Ascending aorta (tissue), 2 donors: ENCODE data around the gene PHACTR3. TPM values are rescaled to one million over a fixed set of nuclear protein-coding genes. Genes with fewer than 3 reads are reported as not detected.
A peak's percentile ranks its signal among the peaks of the same experiment; 100 is the strongest.

Source experiments
- DNase-seq, 2 donors: peaks; one replicate each; pipeline ENCODE4 v3.0.0-alpha.2; 2019; ENCODE audit warnings: low spot score in 2 of 2
- H3K27ac ChIP-seq, 2 donors: fragments of 200-600 bp; sonication (generic); one replicate each; pipeline ENCODE4 v1.5.1; 2016 to 2017; ENCODE audit warnings: mild to moderate bottlenecking in 1 of 2
- H3K27me3 ChIP-seq: fragments of 200-600 bp; sonication (generic); one replicate; pipeline ENCODE4 v1.5.1; 2017
- H3K36me3 ChIP-seq, 2 donors: fragments of 200-600 bp; sonication (generic); one replicate each; pipeline ENCODE4 v1.5.1; 2016
- H3K4me1 ChIP-seq, 2 donors: fragments of 200-600 bp; sonication (generic); one replicate each; pipeline ENCODE4 v1.5.1; 2016 to 2017; ENCODE audit warnings: mild to moderate bottlenecking in 1 of 2
- H3K4me3 ChIP-seq, 2 donors: fragments of 200-600 bp; sonication (generic); one replicate each; pipeline ENCODE4 v1.5.1; 2016 to 2017; ENCODE audit warnings: mild to moderate bottlenecking in 1 of 2
- H3K9me3 ChIP-seq, 2 donors: fragments of 200-600 bp; sonication (generic); one replicate each; pipeline ENCODE4 v1.5.1; 2016
- CTCF ChIP-seq, 3 experiments: fragments of 200-600 bp in 2 of 3; fragments of 450-650 bp in 1 of 3; sonication (generic) in 2 of 3; IDR thresholded peaks; one replicate each; pipeline ENCODE4 v1.5.1; 2016 to 2019; ENCODE audit warnings: antibody characterized with exemption in 3 of 3, mild to moderate bottlenecking in 1 of 3, moderate library complexity in 1 of 3
- intact Hi-C: fragments of 100-400 bp; cut with DNase I; formaldehyde crosslinking; loops from one replicate; pipeline ENCODE4 v1.15.1; 2023
- total RNA-seq: library from RNA; depleted of rRNA; stranded (reverse); fragments of >200 nt; gene quantifications from one replicate; pipeline ENCODE4 v1.1.0, GENCODE V29; 2016

PHACTR3 gene
- total RNA-seq, 1 donor from 2014 or later, result not detected

GRCh38 chr20:59566631-59567524 is 37.5 kb upstream of the PHACTR3 start:
- no peaks in the 10 kb centered on the region for H3K9me3 ChIP-seq
- intact Hi-C loops, result no loop called here
- H3K27me3 ChIP-seq, result peaks cover 2% of the 10 kb centered on the region
- peak in 1 of 2 donors; percentile 28 for DNase-seq
- TF ChIP-seq CTCF (IDR thresholded peaks at IDR 0.05), result no peak
- no peaks in the 10 kb centered on the region for H3K4me1 ChIP-seq
- H3K36me3 ChIP-seq, result no peaks in the 10 kb centered on the region
- no peak overlapping the region for H3K27ac ChIP-seq
- no peak overlapping the region for H3K4me3 ChIP-seq

- Histone ChIP-seq H3K36me3 (no peaks in the 10 kb centered on the region), H3K4me1 (no peaks in the 10 kb centered on the region), H3K27ac (no peak overlapping the region), H3K27me3 (peaks cover 6% of the 10 kb centered on the region), H3K4me3 (no peak overlapping the region), H3K9me3 (no peaks in the 10 kb centered on the region)
- intact Hi-C loops, result no loop called here
- DNase-seq, result peak in 1 of 2 donors; percentile 19
- no peak for TF ChIP-seq CTCF (IDR thresholded peaks at IDR 0.05)
Observed at GRCh38 chr20:59567585-59568508, 36.5 kb upstream of the PHACTR3 start.

GRCh38 chr20:59568509-59569024 is 35.8 kb upstream of the PHACTR3 start:
- no peaks in the 10 kb centered on the region for H3K36me3 ChIP-seq
- no peak overlapping the region for H3K4me3 ChIP-seq
- H3K27ac ChIP-seq, result no peak overlapping the region
- intact Hi-C loops, result no loop called here
- TF ChIP-seq CTCF (IDR thresholded peaks at IDR 0.05), result no peak
- H3K4me1 ChIP-seq, result no peaks in the 10 kb centered on the region
- peak in 1 of 2 donors; percentile 40 for DNase-seq
- H3K9me3 ChIP-seq, result no peaks in the 10 kb centered on the region
- peaks cover 6% of the 10 kb centered on the region for H3K27me3 ChIP-seq

GRCh38 chr20:59569305-59569704 is 35.0 kb upstream of the PHACTR3 start:
- Histone ChIP-seq H3K9me3 (no peaks in the 10 kb centered on the region), H3K4me3 (no peak overlapping the region), H3K27ac (no peak overlapping the region), H3K27me3 (peaks cover 6% of the 10 kb centered on the region), H3K4me1 (no peaks in the 10 kb centered on the region), H3K36me3 (no peaks in the 10 kb centered on the region)
- intact Hi-C loops, result no loop called here
- no peak for DNase-seq
- no peak for TF ChIP-seq CTCF (IDR thresholded peaks at IDR 0.05)

GRCh38 chr20:59571151-59571550 is 33.2 kb upstream of the PHACTR3 start:
- no peak for TF ChIP-seq CTCF (IDR thresholded peaks at IDR 0.05)
- H3K27me3 ChIP-seq, result peaks cover 6% of the 10 kb centered on the region
- H3K36me3 ChIP-seq, result no peaks in the 10 kb centered on the region
- peak in 1 of 2 donors; percentile 21 for DNase-seq
- no peaks in the 10 kb centered on the region for H3K4me1 ChIP-seq
- H3K4me3 ChIP-seq, result no peak overlapping the region
- H3K27ac ChIP-seq, result no peak overlapping the region
- no peaks in the 10 kb centered on the region for H3K9me3 ChIP-seq
- intact Hi-C loops, result loop anchor here (2.0 kb wide), 1 partner anchor 180 kb away; no protein-coding TSS in a partner anchor
